Upper lobe of left lung (tissue), 6 donors: Measurements from ENCODE around the gene DCST2. TPM values are rescaled to one million over a fixed set of nuclear protein-coding genes. Genes with fewer than 3 reads are reported as not detected.

Experiments used
- ATAC-seq, 2 donors: fragments of 200-7000 bp; cut with Tn5 transposase; one replicate each; pipeline ENCODE4 v1.9.1; 2022; ENCODE audit warnings: mild to moderate bottlenecking in 2 of 2, moderate library complexity in 2 of 2; ENCODE audit not compliant: low FRiP score in 2 of 2
- DNase-seq, 2 donors: peaks; one replicate each; pipeline ENCODE4 v3.0.0-alpha.2; 2019 to 2020
- H3K27ac ChIP-seq, 4 donors: fragments of 200-600 bp; sonication (generic); one replicate each; pipeline ENCODE4 v1.5.1; 2016 to 2019
- H3K27me3 ChIP-seq, 4 donors: fragments of 200-600 bp; sonication (generic); one replicate each; pipeline ENCODE4 v1.5.1; 2017 to 2019
- H3K36me3 ChIP-seq, 4 donors: fragments of 200-600 bp; sonication (generic); one replicate each; pipeline ENCODE4 v1.5.1; 2016 to 2019
- H3K4me1 ChIP-seq, 4 donors: fragments of 200-600 bp; sonication (generic); one replicate each; pipeline ENCODE4 v1.5.1; 2018 to 2019
- H3K4me3 ChIP-seq, 4 donors: fragments of 200-600 bp; sonication (generic); one replicate each; pipeline ENCODE4 v1.5.1; 2017 to 2019; ENCODE audit warnings: mild to moderate bottlenecking in 2 of 4, moderate library complexity in 1 of 4
- H3K9me3 ChIP-seq, 4 donors: fragments of 200-600 bp; sonication (generic); one replicate each; pipeline ENCODE4 v1.5.1; 2018 to 2019
- CTCF ChIP-seq, 6 experiments: fragments of 450-650 bp in 4 of 6; fragments of 200-600 bp in 2 of 6; sonication (generic) in 2 of 6; IDR thresholded peaks; one replicate each; pipeline ENCODE4 v1.5.1; 2016 to 2019; ENCODE audit warnings: antibody characterized with exemption in 6 of 6
- EP300 ChIP-seq, 4 donors: sonication (generic); formaldehyde crosslinking; IDR thresholded peaks; one replicate each; pipeline ENCODE4 v1.5.1; 2017; ENCODE audit warnings: antibody characterized with exemption in 4 of 4, control low read depth in 2 of 4
- POLR2A ChIP-seq, 4 donors: fragments of 450-650 bp; IDR thresholded peaks; one replicate each; pipeline ENCODE4 v1.5.1; 2016 to 2017; ENCODE audit warnings: antibody characterized with exemption in 4 of 4, mild to moderate bottlenecking in 2 of 4
- POLR2AphosphoS5 ChIP-seq, 2 donors: sonication (generic); formaldehyde crosslinking; IDR thresholded peaks; one replicate each; pipeline ENCODE4 v1.5.1; 2017; ENCODE audit warnings: antibody characterized with exemption in 2 of 2
- WGBS, 2 donors: methylation state at CpG; one replicate each; pipeline ENCODE4 v1.1.5; 2017 to 2018; 5-methylcytosine and 5-hydroxymethylcytosine counted together
- total RNA-seq, 6 donors: library from RNA; depleted of rRNA in 4 of 6; stranded (reverse); fragments of >200 nt in 4 of 6; gene quantifications; one replicate each; pipeline versions ENCODE4 v1.1.0 to v1.2.1, GENCODE V29; 2016 to 2021
- donor health status: DM: no; HTN: no; CAD: no; lungs with moderate emphysema.
- donor health status: DM: no; HTN: yes; CAD: no; lungs with severe emphysema.

Gene DCST2
- total RNA-seq, 6 donors from 2014 or later = 0.49 to 2.1 (median 1.1) TPM

DNA sequence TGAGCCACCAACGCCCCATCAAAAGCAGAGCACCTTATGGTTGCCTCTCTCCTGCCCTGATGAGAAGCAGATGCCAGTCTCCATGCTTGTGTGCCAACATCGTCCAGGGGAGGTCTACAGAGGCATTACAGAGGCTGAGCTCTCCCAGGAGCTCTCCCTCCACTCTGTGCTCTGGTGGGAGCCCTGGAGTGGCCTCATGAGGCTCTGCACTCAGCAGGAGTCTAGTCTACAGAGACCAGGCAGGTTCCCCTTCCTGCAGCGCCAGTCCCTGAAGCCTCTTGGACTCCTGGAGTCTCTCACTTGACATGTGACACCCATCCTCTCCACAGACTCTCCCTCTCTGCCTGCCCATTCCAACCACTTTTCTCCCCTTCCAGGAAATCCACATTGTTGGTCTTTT is 3.5 kb upstream of the DCST2 start:
- WGBS, 2 donors = 82 to 100% methylated on average over 2 to 3 of the region's 3 CpGs
- no peak overlapping the region for H3K27ac ChIP-seq

DNA sequence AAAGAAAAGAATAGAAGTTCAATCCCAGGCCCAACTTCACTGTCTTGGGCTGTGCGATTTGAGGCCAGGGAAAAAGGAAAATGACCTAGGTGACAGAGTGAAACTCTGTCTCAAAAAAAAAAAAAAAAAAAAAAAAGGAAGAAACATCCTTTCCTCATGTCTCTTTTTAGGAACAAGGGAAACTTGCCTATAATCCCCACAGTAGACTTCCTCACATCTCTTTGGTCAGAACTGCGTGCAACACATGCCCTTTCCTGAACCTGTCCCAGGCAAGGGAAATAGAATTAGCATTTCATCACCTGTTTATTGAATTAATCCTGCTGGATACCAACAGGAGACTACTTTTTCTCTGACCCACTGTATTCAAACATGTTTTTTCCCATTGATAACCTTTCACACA is 2.4 kb upstream of the DCST2 start:
- no peak for DNase-seq
- H3K27ac ChIP-seq = no peak overlapping the region

More for the DNA sequence above, 3.5 kb upstream of the DCST2 start:
- Histone ChIP-seq H3K36me3 (no peaks in the 10 kb centered on the region), H3K9me3 (no peaks in the 10 kb centered on the region), H3K4me3 (no peak overlapping the region), H3K27me3 (no peaks in the 10 kb centered on the region), H3K4me1 (peaks cover 5 to 13% (median 9%) of the 10 kb centered on the region in 4 donors)
- ATAC-seq = no peak
- TF ChIP-seq POLR2AphosphoS5 (IDR thresholded peaks at IDR 0.05) = no peak
- TF ChIP-seq CTCF (IDR thresholded peaks at IDR 0.05) = no peak
- no peak for TF ChIP-seq POLR2A (IDR thresholded peaks at IDR 0.05)
- TF ChIP-seq EP300 (IDR thresholded peaks at IDR 0.05) = no peak
- no peak for DNase-seq

GRCh38 chr1:155034318-155035208 is 982 bp upstream of the DCST2 start:
- Histone ChIP-seq H3K4me1 (peaks cover 5 to 13% (median 9%) of the 10 kb centered on the region in 4 donors), H3K9me3 (no peaks in the 10 kb centered on the region), H3K27me3 (no peaks in the 10 kb centered on the region), H3K4me3 (no peak overlapping the region), H3K36me3 (no peaks in the 10 kb centered on the region), H3K27ac (no peak overlapping the region)
- WGBS, 2 donors = 82 to 90% methylated on average over 17 to 20 of the region's 20 CpGs
- TF ChIP-seq CTCF (IDR thresholded peaks at IDR 0.05) = no peak
- TF ChIP-seq POLR2A (IDR thresholded peaks at IDR 0.05) = no peak
- TF ChIP-seq POLR2AphosphoS5 (IDR thresholded peaks at IDR 0.05) = no peak
- DNase-seq (no peak), ATAC-seq (no peak)

More for the DNA sequence above, 2.4 kb upstream of the DCST2 start:
- Histone ChIP-seq H3K4me3 (no peak overlapping the region), H3K4me1 (peaks cover 5 to 13% (median 9%) of the 10 kb centered on the region in 4 donors), H3K36me3 (no peaks in the 10 kb centered on the region), H3K9me3 (no peaks in the 10 kb centered on the region), H3K27me3 (no peaks in the 10 kb centered on the region)
- TF ChIP-seq EP300 (IDR thresholded peaks at IDR 0.05) (no peak), POLR2A (IDR thresholded peaks at IDR 0.05) (no peak), CTCF (IDR thresholded peaks at IDR 0.05) (no peak), POLR2AphosphoS5 (IDR thresholded peaks at IDR 0.05) (no peak)
- 76 to 81% methylated on average over 2 of the region's 2 CpGs for WGBS, 2 donors
- no peak for ATAC-seq

GRCh38 chr1:155032886-155033285 is 695 bp downstream of the DCST2 start:
- no peak for ATAC-seq

More at GRCh38 chr1:155032886-155033285, 695 bp downstream of the DCST2 start:
- no peak for DNase-seq
- no peaks in the 10 kb centered on the region for H3K4me1 ChIP-seq
- H3K27me3 ChIP-seq = no peaks in the 10 kb centered on the region
- H3K4me3 ChIP-seq = no peak overlapping the region
- no peak for TF ChIP-seq POLR2A (IDR thresholded peaks at IDR 0.05)
- no peak for TF ChIP-seq POLR2AphosphoS5 (IDR thresholded peaks at IDR 0.05)
- TF ChIP-seq EP300 (IDR thresholded peaks at IDR 0.05) = no peak
- no peak for TF ChIP-seq CTCF (IDR thresholded peaks at IDR 0.05)
- H3K27ac ChIP-seq = no peak overlapping the region
- no peaks in the 10 kb centered on the region for H3K36me3 ChIP-seq
- no peaks in the 10 kb centered on the region for H3K9me3 ChIP-seq
- 87 to 88% methylated on average over 11 of the region's 12 CpGs for WGBS, 2 donors
